ENCODE data around the gene L3HYPDH.

L3HYPDH gene

DNA sequence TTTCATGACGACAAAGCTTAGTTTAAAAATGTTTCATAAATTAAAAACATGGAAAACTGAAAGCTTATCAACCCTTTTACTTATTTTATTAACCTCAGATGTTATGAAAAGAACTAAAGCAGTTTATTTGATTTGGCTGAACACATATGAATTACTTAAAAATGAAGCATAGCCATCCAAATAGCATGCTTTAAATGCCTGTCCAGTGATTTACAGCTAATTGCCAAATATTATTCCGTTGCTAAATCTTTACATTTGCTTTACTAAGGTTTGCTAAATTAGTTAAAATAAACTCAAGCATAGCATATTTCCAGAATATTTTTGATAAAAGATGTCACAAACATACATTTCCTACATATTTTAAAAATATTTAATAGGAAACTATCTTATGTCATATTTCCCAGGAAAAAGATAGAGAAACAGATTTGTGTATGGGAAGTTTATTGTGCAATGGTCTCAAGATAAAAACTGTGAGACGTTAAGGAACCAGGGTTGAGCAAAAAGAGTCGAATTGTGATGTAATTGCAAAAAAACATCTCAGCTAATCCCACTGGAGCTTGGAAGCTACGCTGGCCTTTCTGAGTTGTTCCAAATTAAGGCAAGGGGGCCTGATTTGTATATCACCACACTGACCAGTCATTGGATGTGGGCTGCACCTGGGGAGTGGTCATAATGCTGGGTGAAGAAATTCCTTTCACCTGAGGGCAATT lies 44.8 kb downstream of the L3HYPDH start:
- TF ChIP-seq FOXP2 (optimal IDR thresholded peaks at IDR 0.05; ENCODE audit: borderline replicate concordance, extremely low read depth, extremely low read length, insufficient read depth) = no peak
- TF ChIP-seq POLR2AphosphoS5 (IDR thresholded peaks at IDR 0.05; ENCODE audit: low read depth, low read length) = no peak
- no peak for TF ChIP-seq TAF1 (IDR thresholded peaks at IDR 0.05; ENCODE audit: borderline replicate concordance, insufficient read depth, low read length)
- TF ChIP-seq, protein P1, sequence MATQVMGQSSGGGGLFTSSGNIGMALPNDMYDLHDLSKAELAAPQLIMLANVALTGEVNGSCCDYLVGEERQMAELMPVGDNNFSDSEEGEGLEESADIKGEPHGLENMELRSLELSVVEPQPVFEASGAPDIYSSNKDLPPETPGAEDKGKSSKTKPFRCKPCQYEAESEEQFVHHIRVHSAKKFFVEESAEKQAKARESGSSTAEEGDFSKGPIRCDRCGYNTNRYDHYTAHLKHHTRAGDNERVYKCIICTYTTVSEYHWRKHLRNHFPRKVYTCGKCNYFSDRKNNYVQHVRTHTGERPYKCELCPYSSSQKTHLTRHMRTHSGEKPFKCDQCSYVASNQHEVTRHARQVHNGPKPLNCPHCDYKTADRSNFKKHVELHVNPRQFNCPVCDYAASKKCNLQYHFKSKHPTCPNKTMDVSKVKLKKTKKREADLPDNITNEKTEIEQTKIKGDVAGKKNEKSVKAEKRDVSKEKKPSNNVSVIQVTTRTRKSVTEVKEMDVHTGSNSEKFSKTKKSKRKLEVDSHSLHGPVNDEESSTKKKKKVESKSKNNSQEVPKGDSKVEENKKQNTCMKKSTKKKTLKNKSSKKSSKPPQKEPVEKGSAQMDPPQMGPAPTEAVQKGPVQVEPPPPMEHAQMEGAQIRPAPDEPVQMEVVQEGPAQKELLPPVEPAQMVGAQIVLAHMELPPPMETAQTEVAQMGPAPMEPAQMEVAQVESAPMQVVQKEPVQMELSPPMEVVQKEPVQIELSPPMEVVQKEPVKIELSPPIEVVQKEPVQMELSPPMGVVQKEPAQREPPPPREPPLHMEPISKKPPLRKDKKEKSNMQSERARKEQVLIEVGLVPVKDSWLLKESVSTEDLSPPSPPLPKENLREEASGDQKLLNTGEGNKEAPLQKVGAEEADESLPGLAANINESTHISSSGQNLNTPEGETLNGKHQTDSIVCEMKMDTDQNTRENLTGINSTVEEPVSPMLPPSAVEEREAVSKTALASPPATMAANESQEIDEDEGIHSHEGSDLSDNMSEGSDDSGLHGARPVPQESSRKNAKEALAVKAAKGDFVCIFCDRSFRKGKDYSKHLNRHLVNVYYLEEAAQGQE (IDR thresholded peaks at IDR 0.05; ENCODE audit: insufficient read depth in 1 of 2, low read depth in 2 of 2, low read length in 2 of 2) = no peak
- no peak for TF ChIP-seq SIN3A (IDR thresholded peaks at IDR 0.05; ENCODE audit: borderline replicate concordance, insufficient read depth, low read length)

DNA sequence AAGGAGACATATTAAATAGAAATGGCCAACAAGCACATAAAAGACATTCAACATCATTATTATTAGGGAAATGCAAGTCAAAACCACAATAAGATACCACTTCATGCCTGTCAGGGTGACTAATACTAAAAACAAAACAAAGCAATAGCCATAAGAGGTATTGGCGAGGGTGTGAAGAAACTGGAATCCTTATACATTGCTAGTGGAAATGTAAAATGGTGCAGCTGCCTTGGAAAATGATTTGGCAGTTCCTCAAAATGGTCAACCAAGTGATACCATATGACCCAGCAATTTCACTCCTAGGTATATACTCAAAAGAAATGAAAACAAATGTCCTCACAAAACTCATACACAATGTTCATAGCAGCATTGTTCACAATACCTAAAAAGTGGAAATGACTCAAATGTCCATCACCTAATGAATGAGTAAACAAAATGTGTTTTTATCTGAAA lies 46.0 kb downstream of the L3HYPDH start:
- TF ChIP-seq TAF1 (IDR thresholded peaks at IDR 0.05; ENCODE audit: borderline replicate concordance, insufficient read depth, low read length) = no peak
- no peak for TF ChIP-seq POLR2AphosphoS5 (IDR thresholded peaks at IDR 0.05; ENCODE audit: low read depth, low read length)
- TF ChIP-seq FOXP2 (optimal IDR thresholded peaks at IDR 0.05; ENCODE audit: borderline replicate concordance, extremely low read depth, extremely low read length, insufficient read depth) = no peak
- TF ChIP-seq, protein P1 (IDR thresholded peaks at IDR 0.05; ENCODE audit: insufficient read depth in 1 of 2, low read depth in 2 of 2, low read length in 2 of 2) = no peak
- TF ChIP-seq SIN3A (IDR thresholded peaks at IDR 0.05; ENCODE audit: borderline replicate concordance, insufficient read depth, low read length) = no peak

DNA sequence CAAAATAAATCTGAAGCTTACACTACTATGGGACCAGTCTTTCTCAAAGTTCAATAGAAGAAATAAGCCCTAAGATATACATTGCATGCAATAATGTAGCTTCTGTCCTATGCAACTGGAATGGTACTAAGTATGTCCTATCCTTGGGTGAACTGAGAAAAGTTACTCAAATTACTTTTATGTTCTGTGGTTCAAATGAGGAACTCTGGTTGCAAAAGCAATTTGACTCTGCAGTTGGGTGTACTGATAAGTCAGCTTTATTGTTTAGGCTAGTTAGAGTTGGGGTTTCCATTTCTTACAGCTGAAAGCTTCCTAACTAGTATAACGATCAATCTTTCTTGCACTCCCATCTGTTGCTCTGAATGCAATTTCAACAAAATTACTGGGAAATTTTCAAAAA lies 48.2 kb downstream of the L3HYPDH start:
- no peak for TF ChIP-seq TAF1 (IDR thresholded peaks at IDR 0.05; ENCODE audit: borderline replicate concordance, insufficient read depth, low read length)
- TF ChIP-seq POLR2AphosphoS5 (IDR thresholded peaks at IDR 0.05; ENCODE audit: low read depth, low read length) = no peak
- TF ChIP-seq, protein P1 (IDR thresholded peaks at IDR 0.05; ENCODE audit: insufficient read depth in 1 of 2, low read depth in 2 of 2, low read length in 2 of 2) = no peak
- TF ChIP-seq FOXP2 (optimal IDR thresholded peaks at IDR 0.05; ENCODE audit: borderline replicate concordance, extremely low read depth, extremely low read length, insufficient read depth) = no peak
- TF ChIP-seq SIN3A (IDR thresholded peaks at IDR 0.05; ENCODE audit: borderline replicate concordance, insufficient read depth, low read length) = no peak

DNA sequence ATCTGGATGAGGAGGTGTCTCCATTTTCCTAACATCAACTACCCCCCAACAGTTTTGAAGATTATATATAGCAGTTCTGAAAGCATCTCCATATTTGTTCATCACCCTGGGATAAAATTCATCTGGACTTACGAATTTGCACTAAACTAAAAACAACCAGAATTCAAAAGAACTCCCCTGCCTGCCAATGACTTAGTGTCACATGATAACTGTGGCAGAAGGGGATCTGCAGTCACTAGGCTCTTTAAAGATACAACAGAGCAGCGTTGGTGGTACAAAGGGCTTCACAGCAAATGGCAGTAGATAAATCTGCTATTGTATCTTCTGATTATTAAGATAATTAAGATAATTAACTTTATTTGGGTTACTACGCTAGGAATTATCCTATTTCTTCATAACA lies 49.1 kb downstream of the L3HYPDH start:
- no peak for TF ChIP-seq TAF1 (IDR thresholded peaks at IDR 0.05; ENCODE audit: borderline replicate concordance, insufficient read depth, low read length)
- TF ChIP-seq, protein P1 (IDR thresholded peaks at IDR 0.05; ENCODE audit: insufficient read depth in 1 of 2, low read depth in 2 of 2, low read length in 2 of 2) = no peak
- TF ChIP-seq POLR2AphosphoS5 (IDR thresholded peaks at IDR 0.05; ENCODE audit: low read depth, low read length) = no peak
- no peak for TF ChIP-seq SIN3A (IDR thresholded peaks at IDR 0.05; ENCODE audit: borderline replicate concordance, insufficient read depth, low read length)
- TF ChIP-seq FOXP2 (optimal IDR thresholded peaks at IDR 0.05; ENCODE audit: borderline replicate concordance, extremely low read depth, extremely low read length, insufficient read depth) = no peak

Measured in PFSK-1 (cell line).